CD4-positive, alpha-beta T cell treated with Interleukin-21 for 1 hour (primary cell): ENCODE measurements around the gene AGAP1.

Experiments
- DNase-seq: peaks from one replicate; pipeline ENCODE4 v3.0.0-alpha.2; 2020

Gene AGAP1

GRCh38 chr2:235553291-235553690 lies 59.4 kb downstream of the AGAP1 start:
- DNase-seq: no peak

- no peak for DNase-seq
Observed at GRCh38 chr2:235553696-235554100, 59.9 kb downstream of the AGAP1 start.

GRCh38 chr2:235554385-235554784 lies 60.5 kb downstream of the AGAP1 start:
- no peak for DNase-seq

- DNase-seq: no peak
Observed at GRCh38 chr2:235554936-235555335, 61.1 kb downstream of the AGAP1 start.

GRCh38 chr2:235555371-235555770 lies 61.5 kb downstream of the AGAP1 start:
- no peak for DNase-seq

- no peak for DNase-seq
Observed at GRCh38 chr2:235556086-235556485, 62.2 kb downstream of the AGAP1 start.

- DNase-seq: no peak
Observed at GRCh38 chr2:235556901-235557300, 63.1 kb downstream of the AGAP1 start.

- no peak for DNase-seq
Observed at GRCh38 chr2:235557903-235558302, 64.1 kb downstream of the AGAP1 start.

GRCh38 chr2:235558572-235558971 lies 64.7 kb downstream of the AGAP1 start:
- DNase-seq: no peak

- no peak for DNase-seq
Observed at GRCh38 chr2:235560345-235560744, 66.5 kb downstream of the AGAP1 start.

- DNase-seq: no peak
Observed at GRCh38 chr2:235561450-235561849, 67.6 kb downstream of the AGAP1 start.

- DNase-seq: no peak
Observed at GRCh38 chr2:235562065-235562747, 68.4 kb downstream of the AGAP1 start.

GRCh38 chr2:235563056-235563910 lies 69.4 kb downstream of the AGAP1 start:
- no peak for DNase-seq

- no peak for DNase-seq
Observed at GRCh38 chr2:235564066-235564465, 70.2 kb downstream of the AGAP1 start.

GRCh38 chr2:235564884-235565530 lies 71.2 kb downstream of the AGAP1 start:
- DNase-seq: no peak

- no peak for DNase-seq
Observed at GRCh38 chr2:235566415-235566814, 72.6 kb downstream of the AGAP1 start.

GRCh38 chr2:235566931-235567495 lies 73.2 kb downstream of the AGAP1 start:
- DNase-seq: no peak

GRCh38 chr2:235567842-235568241 lies 74.0 kb downstream of the AGAP1 start:
- no peak for DNase-seq

- DNase-seq: no peak
Observed at GRCh38 chr2:235568431-235568830, 74.6 kb downstream of the AGAP1 start.

GRCh38 chr2:235569837-235570236 lies 76.0 kb downstream of the AGAP1 start:
- no peak for DNase-seq

GRCh38 chr2:235570256-235570655 lies 76.4 kb downstream of the AGAP1 start:
- no peak for DNase-seq

- DNase-seq: no peak
Observed at GRCh38 chr2:235570966-235571692, 77.3 kb downstream of the AGAP1 start.

GRCh38 chr2:235572592-235572991 lies 78.7 kb downstream of the AGAP1 start:
- no peak for DNase-seq
